Mucosa of descending colon (tissue), 3 donors: ENCODE data around the gene PPM1L. TPM values are rescaled to one million over a fixed set of nuclear protein-coding genes. Genes with fewer than 3 reads are reported as not detected.

Source experiments
- ATAC-seq: fragments of 200-7000 bp; cut with Tn5 transposase; one replicate; pipeline ENCODE4 v1.9.1; 2020; ENCODE audit warnings: mild to moderate bottlenecking, moderate library complexity
- DNase-seq, 3 donors: peaks; one replicate each; pipeline ENCODE4 v3.0.0-alpha.2; 2020
- H3K36me3 ChIP-seq: fragments of 200-600 bp; one replicate; pipeline ENCODE4 v1.8.0; 2021; ENCODE audit warnings: low read depth, mild to moderate bottlenecking
- H3K4me1 ChIP-seq: fragments of 200-600 bp; one replicate; pipeline ENCODE4 v1.8.0; 2021; ENCODE audit warnings: low read depth, mild to moderate bottlenecking
- H3K4me3 ChIP-seq: fragments of 200-600 bp; one replicate; pipeline ENCODE4 v1.8.0; 2021; ENCODE audit warnings: mild to moderate bottlenecking
- H3K9me3 ChIP-seq: fragments of 200-600 bp; one replicate; pipeline ENCODE4 v1.8.0; 2021; ENCODE audit warnings: mild to moderate bottlenecking
- CTCF ChIP-seq: fragments of 200-600 bp; IDR thresholded peaks from one replicate; pipeline ENCODE4 v1.8.0; 2022; ENCODE audit warnings: antibody characterized with exemption, mild to moderate bottlenecking
- intact Hi-C, 2 donors: fragments of 100-400 bp; cut with DNase I in 1 of 2; cut with micrococcal nuclease in 1 of 2; formaldehyde crosslinking; loops; one replicate each; pipeline versions ENCODE4 v1.11.0 to v1.11.1; 2022; cut with DNase I, micrococcal nuclease
- total RNA-seq, 3 donors: library from RNA; stranded (reverse); fragmentation: NEBNext Ultra II Directional in 2 of 3; extraction: Animal tissue kit (Norgen Biotek cat#: 25700) in 2 of 3; gene quantifications; one replicate each; pipeline versions ENCODE4 v1.2.1 to v1.2.4, GENCODE V29; 2021 to 2023
- donor health status: DM: no; HTN: no; CAD: no; lungs with moderate emphysema.
- donor health status: DM: no; HTN: no; CAD: no.
- donor health status: DM: no; HTN: yes; CAD: no.

Gene PPM1L
- total RNA-seq, 3 donors from 2014 or later: 16.2 to 47.9 (median 21.6) TPM

- DNase-seq (no peak), ATAC-seq (no peak)
- Histone ChIP-seq H3K4me1 (peaks cover 9% of the 10 kb centered on the region), H3K4me3 (no peak overlapping the region), H3K9me3 (no peaks in the 10 kb centered on the region), H3K36me3 (no peaks in the 10 kb centered on the region)
- intact Hi-C loops: no loop called here
- no peak for TF ChIP-seq CTCF
Measured at GRCh38 chr3:160840590-160840989, 84.6 kb downstream of the PPM1L start.

- Histone ChIP-seq H3K36me3 (no peaks in the 10 kb centered on the region), H3K4me3 (no peak overlapping the region), H3K9me3 (no peaks in the 10 kb centered on the region), H3K4me1 (peaks cover 9% of the 10 kb centered on the region)
- ATAC-seq (no peak), DNase-seq (no peak)
- intact Hi-C loops: no loop called here
- TF ChIP-seq CTCF: no peak
Measured at GRCh38 chr3:160841455-160841854, 85.4 kb downstream of the PPM1L start.

GRCh38 chr3:160842021-160843005 lies 86.3 kb downstream of the PPM1L start:
- Histone ChIP-seq H3K36me3 (no peaks in the 10 kb centered on the region), H3K4me1 (peaks cover 5% of the 10 kb centered on the region), H3K4me3 (no peak overlapping the region), H3K9me3 (no peaks in the 10 kb centered on the region)
- ATAC-seq: no peak
- DNase-seq: no peak
- TF ChIP-seq CTCF: no peak
- intact Hi-C loops: no loop called here

- ATAC-seq (no peak), DNase-seq (no peak)
- Histone ChIP-seq H3K4me1 (no peaks in the 10 kb centered on the region), H3K4me3 (no peak overlapping the region), H3K9me3 (no peaks in the 10 kb centered on the region), H3K36me3 (no peaks in the 10 kb centered on the region)
- intact Hi-C loops: no loop called here
- no peak for TF ChIP-seq CTCF
Measured at GRCh38 chr3:160851629-160852210, 95.7 kb downstream of the PPM1L start.

GRCh38 chr3:160852856-160853255 lies 96.8 kb downstream of the PPM1L start:
- intact Hi-C loops: no loop called here
- no peak for TF ChIP-seq CTCF
- ATAC-seq: no peak
- Histone ChIP-seq H3K9me3 (no peaks in the 10 kb centered on the region), H3K4me3 (no peak overlapping the region), H3K36me3 (no peaks in the 10 kb centered on the region), H3K4me1 (no peaks in the 10 kb centered on the region)
- no peak for DNase-seq
